Measurements from ENCODE around the gene SMLR1. TPM values are rescaled to one million over a fixed set of nuclear protein-coding genes. Genes with fewer than 3 reads are reported as not detected.

The SMLR1 gene
- total and polyA plus RNA-seq, 2 experiments from 2014 or later, result not detected

DNA sequence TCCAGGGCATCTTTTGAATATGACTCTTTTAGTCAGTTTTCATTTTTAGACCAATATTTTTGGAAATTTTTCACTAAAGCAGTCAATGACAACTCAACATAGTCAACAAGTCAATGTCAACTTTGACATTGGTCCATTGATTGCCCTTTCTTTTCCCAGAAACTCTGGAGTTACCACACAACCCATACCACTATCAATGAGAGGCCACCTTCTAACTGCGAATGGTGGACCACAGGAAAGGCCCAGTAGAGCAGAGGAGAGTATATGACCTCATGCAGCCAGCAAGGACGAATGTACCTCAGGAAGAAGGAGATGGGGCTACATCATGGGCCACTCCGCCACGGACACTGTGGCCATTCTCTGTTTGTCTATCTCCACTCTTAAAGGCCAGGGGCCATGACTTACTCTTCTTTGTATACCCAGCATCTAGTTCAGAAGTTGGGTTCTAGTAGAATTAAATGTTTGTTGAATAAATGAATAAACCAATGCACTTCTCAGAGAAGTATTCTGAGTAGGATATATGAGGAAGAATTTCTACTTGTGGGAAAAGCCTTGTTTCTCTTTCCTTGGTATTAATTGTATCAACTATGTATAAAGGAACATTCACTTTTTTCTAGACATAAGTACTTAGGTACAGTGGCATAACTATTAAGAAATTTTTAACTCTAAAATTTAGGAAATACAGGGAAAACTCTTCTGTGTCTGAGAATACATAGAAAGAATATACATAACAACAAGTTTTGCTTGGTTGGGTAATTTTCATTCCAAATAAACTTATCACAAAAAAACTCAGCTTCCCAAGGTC lies 562 bp upstream of the SMLR1 start:
- H3K27me3 Mint-ChIP-seq (ENCODE audit: insufficient read depth, low read depth, poor library complexity), result peaks cover 2% of the 10 kb centered on the region
- Histone ChIP-seq H3K4me3 (no peak overlapping the region), H3F3A (replicated peaks; ENCODE audit: low read depth) (0 out of 2 replicates have a peak, but pooled peaks cover 3% of the 10 kb centered on the region), H3K27ac (ENCODE audit: low read depth) (no peak overlapping the region), H2AFZ (no peak overlapping the region), H3K36me3 (ENCODE audit: insufficient read depth) (no peaks in the 10 kb centered on the region; the same call in 1 of the 2 replicates), H3K4me1 (ENCODE audit: insufficient read depth) (peaks cover 12% of the 10 kb centered on the region), H4K20me1 (replicated peaks; ENCODE audit: insufficient read depth) (no peaks in the 10 kb centered on the region), H3K27me3 (ENCODE audit: insufficient read depth) (no peaks in the 10 kb centered on the region), H3K4me2 (no peak overlapping the region), H3K79me2 (replicated peaks; ENCODE audit: insufficient read depth) (no peaks in the 10 kb centered on the region), H3K9me2 (ENCODE audit: insufficient read depth) (peaks cover 35% of the 10 kb centered on the region)
- no peak overlapping the region for H3K4me3 Mint-ChIP-seq
- peak overlapping the region; percentile 24; the same call in 1 of the 2 replicates for H3K27ac Mint-ChIP-seq
- H3K9me3 Mint-ChIP-seq, result no peaks in the 10 kb centered on the region
- ATAC-seq (no peak), DNase-seq (ENCODE audit: low spot score) (no peak)
- TF ChIP-seq NANOG (IDR thresholded peaks at IDR 0.05; ENCODE audit: borderline replicate concordance) (no peak), ZNF331 (CRISPR knock-in tag; IDR thresholded peaks at IDR 0.05; ENCODE audit: low read depth) (no peak), EZH2phosphoT487 (IDR thresholded peaks at IDR 0.05; ENCODE audit: unreplicated experiment) (no peak), JUNB (IDR thresholded peaks at IDR 0.05; ENCODE audit: unreplicated experiment) (no peak), POLR2AphosphoS5 (IDR thresholded peaks at IDR 0.05; ENCODE audit: low read depth) (no peak), STAT1 (IDR thresholded peaks at IDR 0.05; ENCODE audit: unreplicated experiment) (no peak), EZH2 (IDR thresholded peaks at IDR 0.05; ENCODE audit: low read depth, unreplicated experiment) (no peak), ZNF114 (CRISPR knock-in tag; IDR thresholded peaks at IDR 0.05) (no peak), CREB1 (CRISPR knock-in tag; IDR thresholded peaks at IDR 0.05; ENCODE audit: low read depth) (no peak)
- TF ChIP-seq, protein P1, sequence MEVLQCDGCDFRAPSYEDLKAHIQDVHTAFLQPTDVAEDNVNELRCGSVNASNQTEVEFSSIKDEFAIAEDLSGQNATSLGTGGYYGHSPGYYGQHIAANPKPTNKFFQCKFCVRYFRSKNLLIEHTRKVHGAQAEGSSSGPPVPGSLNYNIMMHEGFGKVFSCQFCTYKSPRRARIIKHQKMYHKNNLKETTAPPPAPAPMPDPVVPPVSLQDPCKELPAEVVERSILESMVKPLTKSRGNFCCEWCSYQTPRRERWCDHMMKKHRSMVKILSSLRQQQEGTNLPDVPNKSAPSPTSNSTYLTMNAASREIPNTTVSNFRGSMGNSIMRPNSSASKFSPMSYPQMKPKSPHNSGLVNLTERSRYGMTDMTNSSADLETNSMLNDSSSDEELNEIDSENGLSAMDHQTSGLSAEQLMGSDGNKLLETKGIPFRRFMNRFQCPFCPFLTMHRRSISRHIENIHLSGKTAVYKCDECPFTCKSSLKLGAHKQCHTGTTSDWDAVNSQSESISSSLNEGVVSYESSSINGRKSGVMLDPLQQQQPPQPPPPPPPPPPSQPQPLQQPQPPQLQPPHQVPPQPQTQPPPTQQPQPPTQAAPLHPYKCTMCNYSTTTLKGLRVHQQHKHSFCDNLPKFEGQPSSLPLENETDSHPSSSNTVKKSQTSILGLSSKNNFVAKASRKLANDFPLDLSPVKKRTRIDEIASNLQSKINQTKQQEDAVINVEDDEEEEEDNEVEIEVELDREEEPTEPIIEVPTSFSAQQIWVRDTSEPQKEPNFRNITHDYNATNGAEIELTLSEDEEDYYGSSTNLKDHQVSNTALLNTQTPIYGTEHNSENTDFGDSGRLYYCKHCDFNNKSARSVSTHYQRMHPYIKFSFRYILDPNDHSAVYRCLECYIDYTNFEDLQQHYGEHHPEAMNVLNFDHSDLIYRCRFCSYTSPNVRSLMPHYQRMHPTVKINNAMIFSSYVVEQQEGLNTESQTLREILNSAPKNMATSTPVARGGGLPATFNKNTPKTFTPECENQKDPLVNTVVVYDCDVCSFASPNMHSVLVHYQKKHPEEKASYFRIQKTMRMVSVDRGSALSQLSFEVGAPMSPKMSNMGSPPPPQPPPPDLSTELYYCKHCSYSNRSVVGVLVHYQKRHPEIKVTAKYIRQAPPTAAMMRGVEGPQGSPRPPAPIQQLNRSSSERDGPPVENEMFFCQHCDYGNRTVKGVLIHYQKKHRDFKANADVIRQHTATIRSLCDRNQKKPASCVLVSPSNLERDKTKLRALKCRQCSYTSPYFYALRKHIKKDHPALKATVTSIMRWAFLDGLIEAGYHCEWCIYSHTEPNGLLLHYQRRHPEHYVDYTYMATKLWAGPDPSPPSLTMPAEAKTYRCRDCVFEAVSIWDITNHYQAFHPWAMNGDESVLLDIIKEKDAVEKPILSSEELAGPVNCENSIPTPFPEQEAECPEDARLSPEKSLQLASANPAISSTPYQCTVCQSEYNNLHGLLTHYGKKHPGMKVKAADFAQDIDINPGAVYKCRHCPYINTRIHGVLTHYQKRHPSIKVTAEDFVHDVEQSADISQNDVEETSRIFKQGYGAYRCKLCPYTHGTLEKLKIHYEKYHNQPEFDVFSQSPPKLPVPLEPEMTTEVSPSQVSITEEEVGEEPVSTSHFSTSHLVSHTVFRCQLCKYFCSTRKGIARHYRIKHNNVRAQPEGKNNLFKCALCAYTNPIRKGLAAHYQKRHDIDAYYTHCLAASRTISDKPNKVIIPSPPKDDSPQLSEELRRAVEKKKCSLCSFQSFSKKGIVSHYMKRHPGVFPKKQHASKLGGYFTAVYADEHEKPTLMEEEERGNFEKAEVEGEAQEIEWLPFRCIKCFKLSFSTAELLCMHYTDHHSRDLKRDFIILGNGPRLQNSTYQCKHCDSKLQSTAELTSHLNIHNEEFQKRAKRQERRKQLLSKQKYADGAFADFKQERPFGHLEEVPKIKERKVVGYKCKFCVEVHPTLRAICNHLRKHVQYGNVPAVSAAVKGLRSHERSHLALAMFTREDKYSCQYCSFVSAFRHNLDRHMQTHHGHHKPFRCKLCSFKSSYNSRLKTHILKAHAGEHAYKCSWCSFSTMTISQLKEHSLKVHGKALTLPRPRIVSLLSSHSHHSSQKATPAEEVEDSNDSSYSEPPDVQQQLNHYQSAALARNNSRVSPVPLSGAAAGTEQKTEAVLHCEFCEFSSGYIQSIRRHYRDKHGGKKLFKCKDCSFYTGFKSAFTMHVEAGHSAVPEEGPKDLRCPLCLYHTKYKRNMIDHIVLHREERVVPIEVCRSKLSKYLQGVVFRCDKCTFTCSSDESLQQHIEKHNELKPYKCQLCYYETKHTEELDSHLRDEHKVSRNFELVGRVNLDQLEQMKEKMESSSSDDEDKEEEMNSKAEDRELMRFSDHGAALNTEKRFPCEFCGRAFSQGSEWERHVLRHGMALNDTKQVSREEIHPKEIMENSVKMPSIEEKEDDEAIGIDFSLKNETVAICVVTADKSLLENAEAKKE (CRISPR knock-in tag; IDR thresholded peaks at IDR 0.05), result no peak
- TF ChIP-seq, protein P2, sequence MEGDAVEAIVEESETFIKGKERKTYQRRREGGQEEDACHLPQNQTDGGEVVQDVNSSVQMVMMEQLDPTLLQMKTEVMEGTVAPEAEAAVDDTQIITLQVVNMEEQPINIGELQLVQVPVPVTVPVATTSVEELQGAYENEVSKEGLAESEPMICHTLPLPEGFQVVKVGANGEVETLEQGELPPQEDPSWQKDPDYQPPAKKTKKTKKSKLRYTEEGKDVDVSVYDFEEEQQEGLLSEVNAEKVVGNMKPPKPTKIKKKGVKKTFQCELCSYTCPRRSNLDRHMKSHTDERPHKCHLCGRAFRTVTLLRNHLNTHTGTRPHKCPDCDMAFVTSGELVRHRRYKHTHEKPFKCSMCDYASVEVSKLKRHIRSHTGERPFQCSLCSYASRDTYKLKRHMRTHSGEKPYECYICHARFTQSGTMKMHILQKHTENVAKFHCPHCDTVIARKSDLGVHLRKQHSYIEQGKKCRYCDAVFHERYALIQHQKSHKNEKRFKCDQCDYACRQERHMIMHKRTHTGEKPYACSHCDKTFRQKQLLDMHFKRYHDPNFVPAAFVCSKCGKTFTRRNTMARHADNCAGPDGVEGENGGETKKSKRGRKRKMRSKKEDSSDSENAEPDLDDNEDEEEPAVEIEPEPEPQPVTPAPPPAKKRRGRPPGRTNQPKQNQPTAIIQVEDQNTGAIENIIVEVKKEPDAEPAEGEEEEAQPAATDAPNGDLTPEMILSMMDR (conservative IDR thresholded peaks at IDR 0.05; ENCODE audit: low read depth in 2 of 2), result no peak
- TF ChIP-seq, protein P3, sequence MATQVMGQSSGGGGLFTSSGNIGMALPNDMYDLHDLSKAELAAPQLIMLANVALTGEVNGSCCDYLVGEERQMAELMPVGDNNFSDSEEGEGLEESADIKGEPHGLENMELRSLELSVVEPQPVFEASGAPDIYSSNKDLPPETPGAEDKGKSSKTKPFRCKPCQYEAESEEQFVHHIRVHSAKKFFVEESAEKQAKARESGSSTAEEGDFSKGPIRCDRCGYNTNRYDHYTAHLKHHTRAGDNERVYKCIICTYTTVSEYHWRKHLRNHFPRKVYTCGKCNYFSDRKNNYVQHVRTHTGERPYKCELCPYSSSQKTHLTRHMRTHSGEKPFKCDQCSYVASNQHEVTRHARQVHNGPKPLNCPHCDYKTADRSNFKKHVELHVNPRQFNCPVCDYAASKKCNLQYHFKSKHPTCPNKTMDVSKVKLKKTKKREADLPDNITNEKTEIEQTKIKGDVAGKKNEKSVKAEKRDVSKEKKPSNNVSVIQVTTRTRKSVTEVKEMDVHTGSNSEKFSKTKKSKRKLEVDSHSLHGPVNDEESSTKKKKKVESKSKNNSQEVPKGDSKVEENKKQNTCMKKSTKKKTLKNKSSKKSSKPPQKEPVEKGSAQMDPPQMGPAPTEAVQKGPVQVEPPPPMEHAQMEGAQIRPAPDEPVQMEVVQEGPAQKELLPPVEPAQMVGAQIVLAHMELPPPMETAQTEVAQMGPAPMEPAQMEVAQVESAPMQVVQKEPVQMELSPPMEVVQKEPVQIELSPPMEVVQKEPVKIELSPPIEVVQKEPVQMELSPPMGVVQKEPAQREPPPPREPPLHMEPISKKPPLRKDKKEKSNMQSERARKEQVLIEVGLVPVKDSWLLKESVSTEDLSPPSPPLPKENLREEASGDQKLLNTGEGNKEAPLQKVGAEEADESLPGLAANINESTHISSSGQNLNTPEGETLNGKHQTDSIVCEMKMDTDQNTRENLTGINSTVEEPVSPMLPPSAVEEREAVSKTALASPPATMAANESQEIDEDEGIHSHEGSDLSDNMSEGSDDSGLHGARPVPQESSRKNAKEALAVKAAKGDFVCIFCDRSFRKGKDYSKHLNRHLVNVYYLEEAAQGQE (IDR thresholded peaks at IDR 0.05; ENCODE audit: unreplicated experiment), result no peak
- TF ChIP-seq, protein P4, sequence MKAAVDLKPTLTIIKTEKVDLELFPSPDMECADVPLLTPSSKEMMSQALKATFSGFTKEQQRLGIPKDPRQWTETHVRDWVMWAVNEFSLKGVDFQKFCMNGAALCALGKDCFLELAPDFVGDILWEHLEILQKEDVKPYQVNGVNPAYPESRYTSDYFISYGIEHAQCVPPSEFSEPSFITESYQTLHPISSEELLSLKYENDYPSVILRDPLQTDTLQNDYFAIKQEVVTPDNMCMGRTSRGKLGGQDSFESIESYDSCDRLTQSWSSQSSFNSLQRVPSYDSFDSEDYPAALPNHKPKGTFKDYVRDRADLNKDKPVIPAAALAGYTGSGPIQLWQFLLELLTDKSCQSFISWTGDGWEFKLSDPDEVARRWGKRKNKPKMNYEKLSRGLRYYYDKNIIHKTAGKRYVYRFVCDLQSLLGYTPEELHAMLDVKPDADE (IDR thresholded peaks at IDR 0.05), result no peak
- H3K36me3 Mint-ChIP-seq (ENCODE audit: low read depth), result no peaks in the 10 kb centered on the region
- H3K4me1 Mint-ChIP-seq, result peaks cover 18% of the 10 kb centered on the region
